Activated CD4-positive, alpha-beta T cell treated with anti-CD3 and anti-CD28 coated beads for 36 hours (primary cell): ENCODE results near the gene PDXDC1. TPM values are rescaled to one million over a fixed set of nuclear protein-coding genes. Genes with fewer than 3 reads are reported as not detected.
"Not testable (repeated sequence)": the region's sequence is repeated elsewhere in the genome, so short reads cannot be mapped to it uniquely, and the experiment has no call there.

Experiments
- ATAC-seq: fragments of 200-7000 bp; cut with Tn5 transposase; one replicate; pipeline ENCODE4 v1.10.0; 2021; ENCODE audit warnings: mild to moderate bottlenecking, moderate library complexity
- CTCF ChIA-PET: fragments of 350-600 bp; sonication (Branson Sonifier 250); formaldehyde crosslinking; loops from one replicate; lab custom pipeline; 2021; ENCODE audit warnings: antibody characterized with exemption; lab: Charles Lee
- POLR2A ChIA-PET: fragments of 350-600 bp; sonication (Branson Sonifier 250); formaldehyde crosslinking; loops from one replicate; lab custom pipeline; 2021; ENCODE audit warnings: antibody characterized with exemption, inconsistent platforms; lab: Charles Lee
- DNase-seq: peaks from one replicate; pipeline ENCODE4 v3.0.0-alpha.2; 2020
- H3K27ac Mint-ChIP-seq: one replicate; pipeline ENCODE4 v1.8.0; 2021; ENCODE audit warnings: mixed read lengths
- H3K27me3 Mint-ChIP-seq: one replicate; pipeline ENCODE4 v1.8.0; 2021; ENCODE audit warnings: mixed read lengths
- H3K36me3 Mint-ChIP-seq: one replicate; pipeline ENCODE4 v1.8.0; 2021; ENCODE audit warnings: low read depth, mixed read lengths
- H3K4me1 Mint-ChIP-seq: one replicate; pipeline ENCODE4 v1.8.0; 2021; ENCODE audit warnings: mixed read lengths
- H3K4me3 Mint-ChIP-seq: one replicate; pipeline ENCODE4 v1.8.0; 2021; ENCODE audit warnings: mild to moderate bottlenecking, moderate library complexity, mixed read lengths
- H3K9me3 Mint-ChIP-seq: one replicate; pipeline ENCODE4 v1.8.0; 2021; ENCODE audit warnings: low read depth, mixed read lengths
- intact Hi-C, 2 experiments: fragments of 100-400 bp; cut with DNase I in 1 of 2; cut with micrococcal nuclease in 1 of 2; formaldehyde crosslinking; loops; one replicate each; pipeline versions ENCODE4 v1.14.2 to v1.15.1; 2022 to 2024; cut with DNase I, micrococcal nuclease
- total RNA-seq, 2 experiments: library from RNA; stranded (reverse); gene quantifications; one replicate each; pipeline ENCODE4 v1.2.3, GENCODE V29; 2021

Gene PDXDC1
- total RNA-seq, 2 experiments from 2014 or later = 50.6 to 53.9 TPM

DNA sequence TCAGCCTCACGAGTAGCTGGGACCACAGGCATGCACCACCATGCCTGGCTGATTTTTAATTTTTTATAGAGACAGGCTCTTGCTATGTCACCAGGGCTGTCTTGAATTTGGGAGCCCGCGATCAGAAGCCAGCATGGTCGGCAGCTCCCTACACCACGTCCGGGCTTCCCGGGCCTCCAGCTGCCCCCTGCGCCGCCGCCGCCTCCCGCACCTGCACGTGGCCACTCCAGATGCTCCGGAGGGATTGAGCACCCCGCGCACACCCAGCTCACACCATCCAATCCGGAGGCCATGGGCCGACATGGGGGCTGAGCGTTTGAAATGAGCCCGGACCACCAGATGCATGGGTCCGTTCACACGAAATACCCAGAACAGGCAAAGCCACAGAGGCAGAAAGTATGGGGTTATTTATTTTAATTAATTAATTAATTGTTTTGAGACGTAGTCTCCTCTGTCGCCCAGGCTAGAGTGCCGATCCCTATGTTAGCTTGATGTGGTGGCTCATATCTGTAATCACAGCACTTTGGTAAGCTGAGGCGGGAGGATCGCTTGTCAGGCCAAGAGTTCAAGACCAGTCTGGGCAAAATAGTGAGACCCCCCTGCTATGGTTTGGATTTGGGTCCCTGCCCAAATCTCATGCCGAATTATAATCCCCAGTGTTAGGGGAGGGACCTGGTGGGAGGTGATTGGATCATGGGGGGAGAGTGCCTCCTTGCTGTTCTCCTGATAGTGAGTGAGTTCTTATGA lies 17.1 kb upstream of the PDXDC1 start:
- no peaks in the 10 kb centered on the region for H3K9me3 Mint-ChIP-seq
- no peak overlapping the region for H3K4me3 Mint-ChIP-seq
- no peaks in the 10 kb centered on the region for H3K27me3 Mint-ChIP-seq
- H3K27ac Mint-ChIP-seq = no peak overlapping the region
- ATAC-seq (no peak), DNase-seq (no peak)
- CTCF ChIA-PET = no interaction called here
- no peaks in the 10 kb centered on the region for H3K36me3 Mint-ChIP-seq
- POLR2A ChIA-PET = no interaction called here
- no peaks in the 10 kb centered on the region for H3K4me1 Mint-ChIP-seq
- intact Hi-C loops = no loop called here

DNA sequence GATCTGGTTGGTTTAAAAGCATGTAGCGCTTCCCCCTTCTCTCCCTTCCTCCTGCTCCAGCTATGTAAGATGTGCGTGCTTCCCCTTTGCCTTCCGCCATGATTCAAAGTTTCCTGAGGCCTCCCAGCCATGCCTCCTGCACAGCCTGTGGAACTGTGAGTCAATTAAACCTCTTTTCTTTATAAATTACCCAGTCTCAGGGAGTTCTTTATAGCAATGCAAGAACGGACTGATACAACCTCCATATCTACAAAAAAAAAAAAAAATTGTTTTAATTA lies 16.6 kb upstream of the PDXDC1 start:
- ChIA-PET CTCF (no interaction called here), POLR2A (no interaction called here)
- Mint-ChIP-seq H3K4me1 (no peaks in the 10 kb centered on the region), H3K27me3 (peaks cover 2% of the 10 kb centered on the region), H3K4me3 (no peak overlapping the region), H3K36me3 (no peaks in the 10 kb centered on the region), H3K9me3 (no peaks in the 10 kb centered on the region), H3K27ac (no peak overlapping the region)
- ATAC-seq (no peak), DNase-seq (no peak)
- intact Hi-C loops = no loop called here

DNA sequence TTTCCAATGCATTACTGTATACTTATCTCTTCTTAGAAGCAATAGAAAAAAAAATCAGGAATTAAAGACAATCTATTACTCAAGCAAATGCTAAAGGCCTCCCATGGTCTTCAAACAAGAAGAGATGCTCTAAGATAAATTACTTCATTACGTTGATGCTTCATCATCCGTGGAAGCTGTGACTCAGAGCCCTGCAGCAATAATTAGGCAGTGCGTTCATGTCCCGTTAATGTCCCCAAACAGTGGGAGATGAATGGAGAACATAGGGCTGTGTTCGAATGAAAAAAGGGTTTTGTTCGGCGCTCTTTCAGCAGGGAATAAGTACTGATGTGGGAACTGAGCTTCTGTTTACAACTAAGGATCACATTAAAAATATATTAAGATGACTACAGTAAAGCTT lies 15.9 kb upstream of the PDXDC1 start:
- Mint-ChIP-seq H3K27ac (no peak overlapping the region), H3K9me3 (no peaks in the 10 kb centered on the region), H3K27me3 (peaks cover 4% of the 10 kb centered on the region), H3K36me3 (no peaks in the 10 kb centered on the region), H3K4me3 (no peak overlapping the region), H3K4me1 (no peaks in the 10 kb centered on the region)
- CTCF ChIA-PET = interaction anchor here (0.6 kb wide), 2 partner anchors 46 to 82 kb away, joined by 3 read pairs; no protein-coding TSS in a partner anchor
- intact Hi-C loops = no loop called here
- POLR2A ChIA-PET = no interaction called here
- ATAC-seq (no peak), DNase-seq (no peak)

DNA sequence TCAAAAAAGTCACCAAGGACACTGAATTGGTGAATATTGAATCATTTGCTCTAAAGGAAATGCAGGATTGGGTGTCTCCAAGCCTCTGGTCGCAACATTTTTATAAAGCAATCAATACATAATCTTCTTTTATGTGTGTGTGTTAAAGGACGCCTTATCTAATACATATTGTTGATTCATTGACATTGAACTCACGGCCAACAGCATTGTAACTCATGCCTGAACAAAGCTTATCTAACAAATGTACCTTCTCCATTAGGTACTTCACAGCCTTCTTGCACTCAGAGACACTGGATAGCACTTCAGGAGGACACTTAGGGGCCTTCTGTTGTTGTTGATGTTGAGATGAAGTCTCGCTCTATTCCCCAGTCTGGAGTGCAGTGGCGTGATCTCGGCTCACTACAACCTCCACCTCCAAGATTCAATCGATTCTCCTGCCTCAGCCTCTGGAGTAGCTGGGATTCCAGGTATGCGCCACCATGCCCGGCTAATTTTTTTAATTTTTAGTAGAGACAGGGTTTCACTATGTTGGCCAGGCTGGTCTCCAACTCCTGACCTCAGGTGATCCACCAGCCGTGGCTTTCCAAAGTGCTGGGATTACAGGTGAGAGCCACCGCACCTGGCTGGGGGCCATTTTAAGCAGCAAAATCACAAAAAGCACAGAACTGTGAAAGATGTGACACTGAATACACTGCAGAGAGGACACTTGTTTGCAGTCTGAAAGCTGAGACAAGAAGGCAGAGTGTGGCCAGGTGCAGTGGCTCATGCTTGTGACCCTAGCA lies 13.2 kb upstream of the PDXDC1 start:
- ChIA-PET CTCF (no interaction called here), POLR2A (no interaction called here)
- H3K4me1 Mint-ChIP-seq = no peaks in the 10 kb centered on the region
- ATAC-seq (no peak), DNase-seq (no peak)
- H3K27ac Mint-ChIP-seq = no peak overlapping the region
- intact Hi-C loops = no loop called here
- no peak overlapping the region for H3K4me3 Mint-ChIP-seq
- H3K27me3 Mint-ChIP-seq = peaks cover 4% of the 10 kb centered on the region
- H3K36me3 Mint-ChIP-seq = no peaks in the 10 kb centered on the region
- H3K9me3 Mint-ChIP-seq = no peaks in the 10 kb centered on the region

DNA sequence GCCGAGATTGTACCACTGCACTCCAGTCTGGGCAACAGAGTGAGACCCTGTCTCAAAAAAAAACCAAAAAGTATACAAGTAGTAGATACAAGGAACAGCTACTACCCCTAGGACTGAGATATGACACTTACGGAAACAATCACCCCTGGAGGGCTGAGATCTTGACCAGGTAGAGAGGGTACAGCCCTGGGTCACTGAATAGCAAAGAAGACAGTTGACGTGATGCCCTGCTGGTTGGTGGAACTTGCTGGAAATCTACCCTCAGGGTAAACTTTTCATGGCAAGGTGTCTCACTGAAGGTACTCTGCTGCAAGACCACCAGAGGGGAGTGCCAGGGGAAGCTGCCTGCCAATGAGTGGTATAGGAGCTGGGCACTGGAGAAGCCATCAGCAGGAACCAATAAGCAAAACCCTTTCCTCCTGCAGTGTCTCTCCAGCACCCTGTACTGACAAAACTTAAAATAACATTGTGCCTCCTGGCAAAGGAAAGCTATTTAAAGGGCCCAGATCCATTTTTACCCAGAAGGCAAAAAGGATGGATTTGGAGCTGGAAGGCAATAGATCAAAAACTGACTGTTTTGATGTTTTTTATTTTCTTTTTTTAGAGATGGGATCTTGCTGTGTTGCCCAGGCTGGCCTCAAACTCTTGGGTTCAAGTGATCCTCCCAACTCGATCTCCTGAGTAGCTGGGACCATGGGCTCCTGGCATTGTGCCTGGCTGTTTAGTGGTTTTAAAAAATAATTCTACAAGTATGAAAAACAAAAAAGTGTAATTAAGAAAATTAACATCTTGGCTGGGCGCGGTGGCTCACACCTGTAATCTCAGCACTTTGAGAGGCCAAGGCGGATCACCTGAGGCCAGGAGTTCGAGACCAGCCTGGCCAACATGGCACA lies 11.3 kb upstream of the PDXDC1 start:
- DNase-seq (no peak), ATAC-seq (no peak)
- Mint-ChIP-seq H3K36me3 (no peaks in the 10 kb centered on the region), H3K4me1 (no peaks in the 10 kb centered on the region), H3K27ac (no peak overlapping the region), H3K4me3 (no peak overlapping the region), H3K27me3 (peaks cover 4% of the 10 kb centered on the region), H3K9me3 (no peaks in the 10 kb centered on the region)
- intact Hi-C loops = no loop called here
- POLR2A ChIA-PET = no interaction called here
- CTCF ChIA-PET = interaction anchor here (1.1 kb wide), 1 partner anchor 40 kb away, joined by 3 read pairs; no protein-coding TSS in a partner anchor

DNA sequence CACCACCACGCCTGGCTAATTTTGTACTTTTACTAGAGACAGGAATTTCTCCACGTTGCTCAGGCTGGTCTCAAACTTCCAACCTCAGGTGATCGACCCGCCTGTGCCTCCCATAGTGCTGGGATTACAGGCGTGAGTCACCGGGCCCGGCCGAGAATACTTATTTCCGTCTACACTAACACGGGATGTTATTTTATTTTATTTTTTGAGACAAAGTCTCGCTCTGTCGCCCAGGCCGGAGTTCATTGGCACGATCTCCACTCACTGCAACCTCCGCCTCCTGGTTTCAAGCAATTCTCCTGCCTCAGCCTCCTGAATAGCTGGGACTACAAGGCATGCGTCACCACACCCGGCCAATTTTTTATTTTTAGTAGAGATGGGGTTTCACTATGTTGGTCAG lies 9.5 kb upstream of the PDXDC1 start:
- intact Hi-C loops = no loop called here
- ATAC-seq (no peak), DNase-seq (no peak)
- ChIA-PET CTCF (no interaction called here), POLR2A (no interaction called here)
- Mint-ChIP-seq H3K36me3 (no peaks in the 10 kb centered on the region), H3K27me3 (peaks cover 4% of the 10 kb centered on the region), H3K4me1 (no peaks in the 10 kb centered on the region), H3K9me3 (no peaks in the 10 kb centered on the region), H3K4me3 (no peak overlapping the region), H3K27ac (no peak overlapping the region)

DNA sequence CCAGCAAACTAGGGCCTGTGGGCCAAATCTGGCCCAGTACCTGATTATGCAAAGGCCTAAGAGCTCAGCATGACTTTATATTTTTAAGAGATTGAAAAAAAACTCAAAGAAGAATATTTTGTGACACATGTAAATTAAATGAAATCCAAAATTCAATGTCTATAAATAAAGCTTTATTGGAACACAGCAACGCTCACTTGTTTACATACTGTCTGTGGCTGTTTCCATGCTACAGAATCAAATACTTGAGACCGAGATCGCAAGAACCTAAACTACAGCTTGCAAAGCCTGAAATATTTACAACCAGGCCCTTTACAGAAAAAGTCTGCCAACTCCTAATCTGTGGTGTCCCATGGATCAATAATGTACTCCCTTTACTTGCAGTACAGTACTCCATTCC lies 5.0 kb upstream of the PDXDC1 start:
- DNase-seq, H3K4me3 Mint-ChIP-seq, CTCF ChIA-PET, H3K36me3 Mint-ChIP-seq, H3K4me1 Mint-ChIP-seq, POLR2A ChIA-PET, intact Hi-C loops, H3K9me3 Mint-ChIP-seq, H3K27me3 Mint-ChIP-seq, H3K27ac Mint-ChIP-seq, ATAC-seq: not testable (repeated sequence)

DNA sequence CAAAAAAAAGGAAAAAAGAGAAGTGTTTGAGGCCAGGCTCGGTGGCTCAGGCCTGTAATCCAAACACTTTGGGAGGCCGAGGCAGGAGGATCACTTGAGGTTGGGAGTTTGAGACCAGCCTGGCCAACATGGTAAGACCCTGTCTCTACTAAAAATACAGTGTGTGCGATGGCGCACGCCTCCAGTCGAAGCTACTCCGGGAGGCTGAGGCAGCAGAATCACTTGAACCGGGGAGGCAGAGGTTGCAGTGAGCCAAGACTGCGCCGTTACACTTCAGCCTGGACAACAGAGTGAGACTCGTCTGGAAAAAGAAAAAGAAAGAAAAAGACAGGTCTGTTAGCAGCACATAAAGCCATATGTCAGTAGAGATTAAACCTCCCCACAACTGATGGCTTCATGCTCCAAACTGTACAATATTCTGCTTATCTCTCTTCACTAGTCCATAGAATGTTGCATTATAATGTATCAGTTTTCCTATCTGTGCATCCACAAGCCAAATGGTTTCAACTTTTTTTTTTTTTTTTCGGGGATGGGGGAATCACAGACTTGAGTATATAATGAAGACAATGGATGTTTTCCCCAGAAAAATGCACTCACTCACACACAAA lies 3.1 kb upstream of the PDXDC1 start:
- peaks cover 11% of the 10 kb centered on the region for H3K4me1 Mint-ChIP-seq
- CTCF ChIA-PET, DNase-seq, H3K27ac Mint-ChIP-seq, intact Hi-C loops, POLR2A ChIA-PET, ATAC-seq, H3K9me3 Mint-ChIP-seq, H3K4me3 Mint-ChIP-seq, H3K27me3 Mint-ChIP-seq, H3K36me3 Mint-ChIP-seq: not testable (repeated sequence)

DNA sequence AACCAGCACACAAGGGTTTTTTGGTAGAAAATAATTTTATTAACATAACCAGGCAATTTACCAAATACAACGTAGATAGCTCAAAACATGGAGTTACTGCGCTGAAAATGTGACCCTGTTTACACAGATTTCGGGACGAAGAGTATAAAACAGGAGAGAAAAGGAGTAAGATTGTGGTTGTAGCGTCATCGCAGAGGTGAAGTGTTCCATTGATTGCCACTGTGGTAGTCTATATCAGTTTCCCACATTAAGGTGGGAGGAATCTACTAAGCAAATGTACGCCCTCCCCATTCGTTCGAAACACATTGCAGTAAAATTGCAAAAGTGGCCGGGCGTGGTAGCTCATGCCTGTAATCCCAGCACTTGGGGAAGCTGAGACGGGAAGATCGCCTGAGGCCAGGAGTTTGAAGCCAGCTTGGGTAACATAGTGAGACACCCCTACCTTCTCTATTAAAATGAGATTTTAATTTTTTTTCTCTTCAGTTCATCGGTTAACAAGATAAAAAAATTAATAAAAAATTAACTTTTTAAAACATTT lies 972 bp upstream of the PDXDC1 start:
- H3K27ac Mint-ChIP-seq, H3K36me3 Mint-ChIP-seq, POLR2A ChIA-PET, H3K27me3 Mint-ChIP-seq, H3K9me3 Mint-ChIP-seq, DNase-seq, ATAC-seq: not testable (repeated sequence)
- CTCF ChIA-PET = interaction anchor here (0.6 kb wide), 1 partner anchor 566 kb away, joined by 3 read pairs; no protein-coding TSS in a partner anchor
- intact Hi-C loops = loop anchor here in 1 of 2 experiments (2.0 kb wide), 1 partner anchor 341 kb away; the partner anchor contains the start of gene BFAR
- Mint-ChIP-seq H3K4me1 (peaks cover 14% of the 10 kb centered on the region), H3K4me3 (peak overlapping the region; percentile 84)

DNA sequence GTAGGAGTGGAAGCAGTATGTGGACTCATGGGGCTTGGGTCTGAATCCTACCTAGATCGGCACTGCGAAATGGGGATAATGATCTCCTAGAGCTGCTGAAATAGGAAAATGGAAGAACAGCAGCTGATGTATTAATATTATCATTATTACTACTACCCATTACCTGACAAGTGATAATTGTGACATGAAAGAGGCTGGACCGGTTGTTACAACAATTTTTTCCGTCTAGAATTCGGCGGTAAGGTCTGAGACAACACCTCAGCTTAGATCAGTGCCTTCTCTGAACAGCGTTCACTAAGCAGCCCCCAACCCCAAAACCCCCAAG lies 533 bp upstream of the PDXDC1 start:
- intact Hi-C loops = loop anchor here in 1 of 2 experiments (2.0 kb wide), 1 partner anchor 341 kb away; the partner anchor contains the start of gene BFAR
- H3K36me3 Mint-ChIP-seq, H3K27me3 Mint-ChIP-seq, POLR2A ChIA-PET, ATAC-seq, DNase-seq, H3K9me3 Mint-ChIP-seq: not testable (repeated sequence)
- Mint-ChIP-seq H3K4me1 (peaks cover 14% of the 10 kb centered on the region), H3K4me3 (peak overlapping the region; percentile 84), H3K27ac (peak overlapping the region; percentile 85)
- CTCF ChIA-PET = interaction anchor here (0.6 kb wide), 1 partner anchor 566 kb away, joined by 3 read pairs; no protein-coding TSS in a partner anchor
